GM12865 (cell line): Measurements from ENCODE around the gene AMBN.
"Not testable (repeated sequence)": the region's sequence is repeated elsewhere in the genome, so short reads cannot be mapped to it uniquely, and the experiment has no call there.

Experiments
- DNase-seq: peaks from one replicate; pipeline ENCODE4 v3.0.0; 2010; ENCODE audit warnings: low read depth
- H3K4me3 ChIP-seq: 2 replicates; pipeline ENCODE4 v1.5.1; 2011; ENCODE audit warnings: mild to moderate bottlenecking, low read depth, low read length, control low read depth
- CTCF ChIP-seq: IDR thresholded peaks from 2 replicates; pipeline ENCODE4 v1.5.1; 2011; ENCODE audit warnings: low read length, control low read depth, low read depth, inconsistent platforms; ENCODE audit not compliant: insufficient read depth; ENCODE audit errors: missing control alignments

Gene AMBN

DNA sequence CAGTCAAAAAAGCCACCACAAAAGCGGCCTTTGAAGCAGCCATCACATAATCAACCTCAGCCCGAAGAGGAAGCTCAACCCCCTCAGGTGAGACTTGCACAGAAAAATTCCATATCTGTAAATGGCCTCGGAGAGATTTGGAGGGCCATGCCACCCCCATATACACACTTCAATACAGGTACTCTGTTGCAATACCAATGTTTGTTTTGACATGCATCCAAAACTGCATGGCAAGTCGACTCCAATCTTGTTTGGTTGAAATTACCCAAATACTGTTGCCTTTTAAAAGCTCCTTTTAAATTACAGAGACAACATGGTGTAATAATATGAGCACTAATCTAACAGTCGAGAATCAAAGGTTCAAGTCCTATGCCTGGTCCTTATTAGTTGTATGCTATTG lies 42.4 kb downstream of the AMBN start:
- no peak overlapping the region for H3K4me3 ChIP-seq
- no peak for TF ChIP-seq CTCF
- no peak for DNase-seq

- TF ChIP-seq CTCF, result no peak
- no peak overlapping the region for H3K4me3 ChIP-seq
- DNase-seq, result no peak
These were observed 45.3 kb downstream of the AMBN start for GRCh38 chr4:70637239-70637913.

GRCh38 chr4:70640192-70640591 lies 48.1 kb downstream of the AMBN start:
- TF ChIP-seq CTCF, result no peak
- H3K4me3 ChIP-seq, result no peak overlapping the region
- no peak for DNase-seq

- not testable (repeated sequence) for H3K4me3 ChIP-seq, DNase-seq
These were observed 58.7 kb downstream of the AMBN start for GRCh38 chr4:70650741-70651140.

DNA sequence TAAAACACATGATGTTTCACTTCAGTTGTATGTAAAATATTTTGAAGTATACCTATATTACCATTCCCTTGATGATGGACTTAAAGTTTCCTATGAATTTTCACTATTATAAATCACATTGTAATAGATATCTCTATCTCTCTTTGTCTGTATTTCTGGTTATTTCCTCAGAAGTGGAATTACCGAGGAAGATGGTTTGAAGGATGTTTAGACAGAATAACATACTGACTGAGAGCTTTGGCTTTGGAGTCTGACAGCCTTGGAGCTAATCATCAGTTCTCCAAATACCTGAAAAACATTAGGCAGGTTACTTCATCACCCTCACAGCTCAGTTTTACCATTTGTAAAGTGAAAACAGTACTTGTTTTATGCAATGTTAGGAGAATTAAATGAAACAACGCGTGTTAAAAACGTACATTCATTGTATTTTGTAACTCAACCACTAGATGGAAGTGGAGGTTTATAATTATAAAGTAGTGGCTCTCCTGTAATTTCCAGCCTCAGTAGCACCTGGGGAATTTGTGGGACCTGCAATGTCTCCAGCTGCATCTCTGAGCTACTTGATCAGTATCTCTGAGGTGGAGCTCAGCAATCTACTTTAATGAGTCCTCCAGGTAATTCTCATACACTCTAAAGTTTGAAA lies 59.9 kb downstream of the AMBN start:
- TF ChIP-seq CTCF, result peak; percentile 39
- H3K4me3 ChIP-seq, result no peak overlapping the region
- DNase-seq, result peak; percentile 49

DNA sequence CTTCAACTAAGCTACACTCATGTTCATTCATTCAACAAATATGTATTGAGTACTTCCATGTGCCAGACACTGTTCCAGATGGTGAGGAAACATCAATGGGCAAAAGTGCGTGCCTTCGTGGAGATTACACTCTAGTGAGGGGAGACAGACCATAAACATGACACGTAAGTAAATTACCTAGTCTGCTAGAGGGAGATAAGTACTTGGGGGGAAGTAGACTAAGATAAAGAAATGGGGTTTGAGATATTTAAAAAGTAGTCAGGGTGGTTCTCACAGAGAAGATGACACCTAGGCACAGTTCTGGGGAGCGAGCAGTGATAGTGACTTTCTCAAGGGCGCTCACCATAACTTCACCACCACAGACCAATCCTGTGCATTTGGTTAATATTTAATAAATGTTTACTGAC lies 62.6 kb downstream of the AMBN start:
- no peak for DNase-seq

More for the DNA sequence above, 62.6 kb downstream of the AMBN start:
- H3K4me3 ChIP-seq, result no peak overlapping the region
- no peak for TF ChIP-seq CTCF
